Activated naive CD8-positive, alpha-beta T cell treated with anti-CD3 and anti-CD28 coated beads, Interleukin-2, amount 50 U/mL, for 24 hours (primary cell): Measurements from ENCODE around the gene GRIN1.

ENCODE experiments used
- ATAC-seq: fragments of 150-1000 bp; cut with Tn5 transposase; one replicate; pipeline ENCODE4 v1.10.0; 2021
- DNase-seq: peaks from one replicate; pipeline ENCODE4 v3.0.0; 2021
- H3K27ac Mint-ChIP-seq: one replicate; pipeline ENCODE4 v1.8.0; 2021; ENCODE audit warnings: mild to moderate bottlenecking, mixed read lengths
- H3K27me3 Mint-ChIP-seq: one replicate; pipeline ENCODE4 v1.8.0; 2021; ENCODE audit warnings: mixed read lengths
- H3K36me3 Mint-ChIP-seq: one replicate; pipeline ENCODE4 v1.8.0; 2021; ENCODE audit warnings: low read depth, mixed read lengths
- H3K4me1 Mint-ChIP-seq: one replicate; pipeline ENCODE4 v1.8.0; 2021; ENCODE audit warnings: mixed read lengths
- H3K4me3 Mint-ChIP-seq: one replicate; pipeline ENCODE4 v1.8.0; 2021; ENCODE audit warnings: mild to moderate bottlenecking, moderate library complexity, mixed read lengths
- H3K9me3 Mint-ChIP-seq: one replicate; pipeline ENCODE4 v1.8.0; 2021; ENCODE audit warnings: mixed read lengths

Gene GRIN1

GRCh38 chr9:137159105-137160053 is 20.4 kb downstream of the GRIN1 start:
- Mint-ChIP-seq H3K4me3 (no peak overlapping the region), H3K27me3 (peaks cover 50% of the 10 kb centered on the region), H3K36me3 (no peaks in the 10 kb centered on the region), H3K27ac (no peak overlapping the region), H3K9me3 (no peaks in the 10 kb centered on the region), H3K4me1 (peaks cover 13% of the 10 kb centered on the region)
- ATAC-seq (no peak), DNase-seq (no peak)

- peaks cover 13% of the 10 kb centered on the region for H3K4me1 Mint-ChIP-seq
- no peak for ATAC-seq
- peaks cover 51% of the 10 kb centered on the region for H3K27me3 Mint-ChIP-seq
- H3K36me3 Mint-ChIP-seq, result no peaks in the 10 kb centered on the region
- no peak overlapping the region for H3K4me3 Mint-ChIP-seq
- H3K9me3 Mint-ChIP-seq, result no peaks in the 10 kb centered on the region
- no peak overlapping the region for H3K27ac Mint-ChIP-seq
- no peak for DNase-seq
Measured at GRCh38 chr9:137160054-137160425, 21.1 kb downstream of the GRIN1 start.

GRCh38 chr9:137160716-137161557 is 22.0 kb downstream of the GRIN1 start:
- peaks cover 13% of the 10 kb centered on the region for H3K4me1 Mint-ChIP-seq
- H3K27ac Mint-ChIP-seq, result no peak overlapping the region
- no peak overlapping the region for H3K4me3 Mint-ChIP-seq
- peaks cover 53% of the 10 kb centered on the region for H3K27me3 Mint-ChIP-seq
- no peaks in the 10 kb centered on the region for H3K9me3 Mint-ChIP-seq
- H3K36me3 Mint-ChIP-seq, result no peaks in the 10 kb centered on the region
- no peak for ATAC-seq
- DNase-seq, result no peak

GRCh38 chr9:137161558-137162486 is 22.9 kb downstream of the GRIN1 start:
- Mint-ChIP-seq H3K27ac (no peak overlapping the region), H3K4me1 (peaks cover 11% of the 10 kb centered on the region), H3K4me3 (no peak overlapping the region), H3K36me3 (no peaks in the 10 kb centered on the region), H3K27me3 (peaks cover 58% of the 10 kb centered on the region), H3K9me3 (no peaks in the 10 kb centered on the region)
- DNase-seq (no peak), ATAC-seq (no peak)

GRCh38 chr9:137162505-137163364 is 23.8 kb downstream of the GRIN1 start:
- no peaks in the 10 kb centered on the region for H3K36me3 Mint-ChIP-seq
- H3K4me1 Mint-ChIP-seq, result peaks cover 8% of the 10 kb centered on the region
- ATAC-seq, result no peak
- no peaks in the 10 kb centered on the region for H3K9me3 Mint-ChIP-seq
- no peak overlapping the region for H3K27ac Mint-ChIP-seq
- DNase-seq, result no peak
- no peak overlapping the region for H3K4me3 Mint-ChIP-seq
- peaks cover 57% of the 10 kb centered on the region for H3K27me3 Mint-ChIP-seq

- H3K27ac Mint-ChIP-seq, result no peak overlapping the region
- H3K9me3 Mint-ChIP-seq, result no peaks in the 10 kb centered on the region
- H3K4me1 Mint-ChIP-seq, result peaks cover 7% of the 10 kb centered on the region
- no peaks in the 10 kb centered on the region for H3K36me3 Mint-ChIP-seq
- no peak overlapping the region for H3K4me3 Mint-ChIP-seq
- no peak for DNase-seq
- no peak for ATAC-seq
- peaks cover 51% of the 10 kb centered on the region for H3K27me3 Mint-ChIP-seq
Measured at GRCh38 chr9:137163365-137163715, 24.4 kb downstream of the GRIN1 start.

- Mint-ChIP-seq H3K4me1 (peaks cover 6% of the 10 kb centered on the region), H3K27me3 (peaks cover 52% of the 10 kb centered on the region), H3K36me3 (no peaks in the 10 kb centered on the region), H3K4me3 (no peak overlapping the region), H3K27ac (no peak overlapping the region), H3K9me3 (no peaks in the 10 kb centered on the region)
- DNase-seq, result no peak
- ATAC-seq, result no peak
Measured at GRCh38 chr9:137163805-137164204, 24.9 kb downstream of the GRIN1 start.

- DNase-seq, result no peak
- H3K4me1 Mint-ChIP-seq, result peaks cover 3% of the 10 kb centered on the region
- H3K9me3 Mint-ChIP-seq, result no peaks in the 10 kb centered on the region
- ATAC-seq, result no peak
- H3K4me3 Mint-ChIP-seq, result no peak overlapping the region
- H3K36me3 Mint-ChIP-seq, result no peaks in the 10 kb centered on the region
- peaks cover 46% of the 10 kb centered on the region for H3K27me3 Mint-ChIP-seq
- H3K27ac Mint-ChIP-seq, result no peak overlapping the region
Measured at GRCh38 chr9:137164370-137165249, 25.7 kb downstream of the GRIN1 start.

GRCh38 chr9:137165250-137165836 is 26.4 kb downstream of the GRIN1 start:
- H3K27ac Mint-ChIP-seq, result no peak overlapping the region
- no peaks in the 10 kb centered on the region for H3K9me3 Mint-ChIP-seq
- peaks cover 46% of the 10 kb centered on the region for H3K27me3 Mint-ChIP-seq
- peaks cover 3% of the 10 kb centered on the region for H3K4me1 Mint-ChIP-seq
- H3K4me3 Mint-ChIP-seq, result no peak overlapping the region
- H3K36me3 Mint-ChIP-seq, result no peaks in the 10 kb centered on the region
- no peak for DNase-seq
- no peak for ATAC-seq

- peaks cover 3% of the 10 kb centered on the region for H3K4me1 Mint-ChIP-seq
- DNase-seq (no peak), ATAC-seq (no peak)
- H3K4me3 Mint-ChIP-seq, result no peak overlapping the region
- peaks cover 44% of the 10 kb centered on the region for H3K27me3 Mint-ChIP-seq
- no peak overlapping the region for H3K27ac Mint-ChIP-seq
- no peaks in the 10 kb centered on the region for H3K36me3 Mint-ChIP-seq
- no peaks in the 10 kb centered on the region for H3K9me3 Mint-ChIP-seq
Measured at GRCh38 chr9:137166380-137167229, 27.7 kb downstream of the GRIN1 start.

- Mint-ChIP-seq H3K4me1 (peaks cover 3% of the 10 kb centered on the region), H3K9me3 (no peaks in the 10 kb centered on the region), H3K4me3 (no peak overlapping the region), H3K27ac (no peak overlapping the region), H3K36me3 (no peaks in the 10 kb centered on the region), H3K27me3 (peaks cover 41% of the 10 kb centered on the region)
- DNase-seq (no peak), ATAC-seq (no peak)
Measured at GRCh38 chr9:137167277-137167746, 28.4 kb downstream of the GRIN1 start.
